ENCODE results near the gene KRT23. TPM values are rescaled to one million over a fixed set of nuclear protein-coding genes. Genes with fewer than 3 reads are reported as not detected.

The KRT23 gene
- total and polyA plus RNA-seq, 2 experiments from 2014 or later, result not detected

- no peak overlapping the region for H3K4me2 ChIP-seq
- H3K27me3 ChIP-seq (ENCODE audit: insufficient read depth), result no peaks in the 10 kb centered on the region
- H3K9me3 Mint-ChIP-seq, result no peaks in the 10 kb centered on the region; the same call in 2 of the 3 replicates
These were observed 12.7 kb upstream of the KRT23 start for GRCh38 chr17:40950176-40950575.

More at GRCh38 chr17:40950176-40950575, 12.7 kb upstream of the KRT23 start:
- H3K4me3 ChIP-seq, result no peak overlapping the region
- Mint-ChIP-seq H3K27ac (no peak overlapping the region), H3K36me3 (ENCODE audit: low read depth) (no peaks in the 10 kb centered on the region), H3K27me3 (ENCODE audit: insufficient read depth, low read depth, poor library complexity) (peaks cover 5% of the 10 kb centered on the region), H3K4me3 (no peak overlapping the region), H3K4me1 (no peaks in the 10 kb centered on the region)
- H3F3A ChIP-seq (replicated peaks; ENCODE audit: low read depth), result no peaks in the 10 kb centered on the region
- H2AFZ ChIP-seq, result no peak overlapping the region
- TF ChIP-seq EZH2 (IDR thresholded peaks at IDR 0.05; ENCODE audit: low read depth, unreplicated experiment), result no peak
- no peak for TF ChIP-seq STAT1 (IDR thresholded peaks at IDR 0.05; ENCODE audit: unreplicated experiment)
- no peak for TF ChIP-seq EZH2phosphoT487 (IDR thresholded peaks at IDR 0.05; ENCODE audit: unreplicated experiment)
- no peak for TF ChIP-seq ETS1 (IDR thresholded peaks at IDR 0.05)
- TF ChIP-seq JUNB (IDR thresholded peaks at IDR 0.05; ENCODE audit: unreplicated experiment), result no peak
- TF ChIP-seq CTCF (conservative IDR thresholded peaks at IDR 0.05; ENCODE audit: low read depth in 2 of 2), result no peak
- TF ChIP-seq POLR2AphosphoS5 (IDR thresholded peaks at IDR 0.05; ENCODE audit: low read depth), result no peak
- TF ChIP-seq REST (IDR thresholded peaks at IDR 0.05; ENCODE audit: unreplicated experiment), result no peak
- ATAC-seq (no peak), DNase-seq (ENCODE audit: low spot score) (no peak)
- no peaks in the 10 kb centered on the region for H3K36me3 ChIP-seq (ENCODE audit: insufficient read depth)
- no peaks in the 10 kb centered on the region for H3K4me1 ChIP-seq (ENCODE audit: insufficient read depth)
- H3K79me2 ChIP-seq (replicated peaks; ENCODE audit: insufficient read depth), result no peaks in the 10 kb centered on the region
- H3K27ac ChIP-seq (ENCODE audit: low read depth), result no peak overlapping the region
- peaks cover 7% of the 10 kb centered on the region for H3K9me2 ChIP-seq (ENCODE audit: insufficient read depth)
- H4K20me1 ChIP-seq (replicated peaks; ENCODE audit: insufficient read depth), result no peaks in the 10 kb centered on the region

Data from GM23338 (cell line).